Esophagus squamous epithelium (tissue), 5 donors: Measurements from ENCODE around the gene GABRP. TPM values are rescaled to one million over a fixed set of nuclear protein-coding genes. Genes with fewer than 3 reads are reported as not detected.
"Not testable (repeated sequence)": the region's sequence is repeated elsewhere in the genome, so short reads cannot be mapped to it uniquely, and the experiment has no call there.

Source experiments
- DNase-seq: peaks from one replicate; lab custom pipeline; 2025; lab: John Stamatoyannopoulos, UW
- H3K27ac ChIP-seq, 4 donors: fragments of 200-600 bp; sonication (generic); one replicate each; pipeline ENCODE4 v1.5.1; 2016 to 2019; ENCODE audit warnings: mild to moderate bottlenecking in 1 of 4
- H3K27me3 ChIP-seq, 4 donors: fragments of 200-600 bp; sonication (generic); 1 replicate in 3 of 4; 2 replicates in 1 of 4; pipeline versions ENCODE4 v1.5.1 to v1.6.0; 2017 to 2021; ENCODE audit warnings: antibody characterized with exemption in 1 of 4
- H3K36me3 ChIP-seq, 3 donors: fragments of 200-600 bp; sonication (generic); one replicate each; pipeline ENCODE4 v1.5.1; 2016 to 2019
- H3K4me1 ChIP-seq, 3 donors: fragments of 200-600 bp; sonication (generic); one replicate each; pipeline ENCODE4 v1.5.1; 2017 to 2019
- H3K4me3 ChIP-seq, 4 donors: fragments of 200-600 bp; sonication (generic); 1 replicate in 3 of 4; 2 replicates in 1 of 4; pipeline ENCODE4 v1.5.1; 2016 to 2019; ENCODE audit warnings: mild to moderate bottlenecking in 2 of 4, moderate library complexity in 1 of 4
- H3K9me3 ChIP-seq, 3 donors: fragments of 200-600 bp; sonication (generic); one replicate each; pipeline ENCODE4 v1.5.1; 2016 to 2019
- POLR2A ChIP-seq, 4 donors: fragments of 450-650 bp; IDR thresholded peaks; one replicate each; pipeline ENCODE4 v1.6.1; 2017; ENCODE audit warnings: antibody characterized with exemption in 4 of 4, mild to moderate bottlenecking in 4 of 4, moderate library complexity in 3 of 4
- WGBS, 2 donors: methylation state at CpG; one replicate each; pipeline ENCODE4 v1.1.5; 2018; 5-methylcytosine and 5-hydroxymethylcytosine counted together
- intact Hi-C: fragments of 100-400 bp; cut with DNase I; formaldehyde crosslinking; loops from one replicate; pipeline ENCODE4 v1.15.0; 2022
- total RNA-seq, 4 donors: library from RNA; depleted of rRNA; stranded (reverse); fragments of >200 nt; gene quantifications; one replicate each; pipeline ENCODE4 v1.1.0, GENCODE V29; 2016
- TF ChIP-seq, protein P1 (sequence below), 6 experiments: fragments of 450-650 bp in 4 of 6; fragments of 200-600 bp in 2 of 6; sonication (generic) in 2 of 6; IDR thresholded peaks; one replicate each; pipeline ENCODE4 v1.5.1; 2016 to 2019; ENCODE audit warnings: antibody characterized with exemption in 6 of 6, mild to moderate bottlenecking in 4 of 6, moderate library complexity in 4 of 6
- donor health status: DM: yes; HTN: yes; CAD: no.

GABRP gene
- total RNA-seq, 4 donors from 2014 or later = 1.1 to 49.2 (median 29.2) TPM

DNA sequence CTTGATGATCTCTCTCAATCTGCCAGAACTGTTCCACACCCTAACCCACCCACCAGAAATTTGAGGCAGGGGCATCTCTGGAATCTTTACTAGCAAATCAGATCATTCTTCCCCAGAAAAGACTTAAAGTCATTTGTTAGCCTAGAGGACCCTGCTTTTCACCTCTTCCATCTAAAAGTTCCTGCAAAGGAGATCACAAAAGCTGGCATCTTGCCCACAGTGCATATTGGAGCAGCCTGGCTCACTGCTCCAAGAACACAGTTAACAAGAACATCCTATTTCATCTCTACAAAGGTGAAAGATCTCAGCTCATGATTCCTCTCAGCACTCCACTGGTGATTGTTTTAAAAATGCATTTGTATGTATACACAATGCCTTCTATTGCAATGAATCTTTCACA lies 36.3 kb downstream of the GABRP start:
- H3K9me3 ChIP-seq = no peaks in the 10 kb centered on the region
- no peaks in the 10 kb centered on the region for H3K36me3 ChIP-seq
- H3K4me1 ChIP-seq = peaks cover 0 to 12% (median 0%) of the 10 kb centered on the region in 3 donors
- no peak overlapping the region for H3K27ac ChIP-seq
- H3K4me3 ChIP-seq = no peak overlapping the region
- no peak for TF ChIP-seq POLR2A (IDR thresholded peaks at IDR 0.05)
- no peaks in the 10 kb centered on the region for H3K27me3 ChIP-seq
- intact Hi-C loops = no loop called here
- no peak for DNase-seq

DNA sequence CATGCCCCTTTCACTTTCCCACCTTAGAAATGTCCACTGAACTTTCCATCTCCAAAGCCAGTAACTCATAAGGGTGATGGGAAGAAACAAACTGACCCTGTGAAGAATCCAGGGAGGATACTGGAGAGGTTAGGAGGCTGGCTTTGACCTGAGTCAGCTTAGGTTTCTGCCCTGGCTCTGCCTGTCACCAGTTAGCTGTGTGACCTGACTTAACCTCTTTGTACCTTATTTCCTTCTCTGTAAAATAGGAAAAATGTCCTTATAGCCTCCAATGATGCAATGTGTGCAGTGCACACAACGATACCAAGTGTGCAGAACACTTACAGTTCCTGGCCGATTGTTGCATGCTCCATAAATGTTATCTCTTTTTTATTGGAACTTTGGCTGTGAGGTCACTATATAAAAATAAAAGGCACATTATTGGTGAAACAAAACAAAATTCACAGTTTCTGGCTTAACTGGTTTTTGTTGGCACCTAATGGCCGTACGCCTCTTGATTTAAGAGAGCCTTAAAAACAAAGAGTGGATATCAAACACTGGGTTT lies 37.8 kb downstream of the GABRP start:
- H3K27ac ChIP-seq = no peak overlapping the region
- H3K27me3 ChIP-seq = no peaks in the 10 kb centered on the region
- intact Hi-C loops = no loop called here
- H3K9me3 ChIP-seq = no peaks in the 10 kb centered on the region
- TF ChIP-seq, protein P1, sequence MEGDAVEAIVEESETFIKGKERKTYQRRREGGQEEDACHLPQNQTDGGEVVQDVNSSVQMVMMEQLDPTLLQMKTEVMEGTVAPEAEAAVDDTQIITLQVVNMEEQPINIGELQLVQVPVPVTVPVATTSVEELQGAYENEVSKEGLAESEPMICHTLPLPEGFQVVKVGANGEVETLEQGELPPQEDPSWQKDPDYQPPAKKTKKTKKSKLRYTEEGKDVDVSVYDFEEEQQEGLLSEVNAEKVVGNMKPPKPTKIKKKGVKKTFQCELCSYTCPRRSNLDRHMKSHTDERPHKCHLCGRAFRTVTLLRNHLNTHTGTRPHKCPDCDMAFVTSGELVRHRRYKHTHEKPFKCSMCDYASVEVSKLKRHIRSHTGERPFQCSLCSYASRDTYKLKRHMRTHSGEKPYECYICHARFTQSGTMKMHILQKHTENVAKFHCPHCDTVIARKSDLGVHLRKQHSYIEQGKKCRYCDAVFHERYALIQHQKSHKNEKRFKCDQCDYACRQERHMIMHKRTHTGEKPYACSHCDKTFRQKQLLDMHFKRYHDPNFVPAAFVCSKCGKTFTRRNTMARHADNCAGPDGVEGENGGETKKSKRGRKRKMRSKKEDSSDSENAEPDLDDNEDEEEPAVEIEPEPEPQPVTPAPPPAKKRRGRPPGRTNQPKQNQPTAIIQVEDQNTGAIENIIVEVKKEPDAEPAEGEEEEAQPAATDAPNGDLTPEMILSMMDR (IDR thresholded peaks at IDR 0.05) = no peak
- no peak for TF ChIP-seq POLR2A (IDR thresholded peaks at IDR 0.05)
- no peaks in the 10 kb centered on the region for H3K36me3 ChIP-seq
- 59 to 63% methylated on average over 4 of the region's 4 CpGs for WGBS, 2 donors
- H3K4me3 ChIP-seq = no peak overlapping the region
- H3K4me1 ChIP-seq = peaks cover 0 to 12% (median 0%) of the 10 kb centered on the region in 3 donors
- DNase-seq = no peak

DNA sequence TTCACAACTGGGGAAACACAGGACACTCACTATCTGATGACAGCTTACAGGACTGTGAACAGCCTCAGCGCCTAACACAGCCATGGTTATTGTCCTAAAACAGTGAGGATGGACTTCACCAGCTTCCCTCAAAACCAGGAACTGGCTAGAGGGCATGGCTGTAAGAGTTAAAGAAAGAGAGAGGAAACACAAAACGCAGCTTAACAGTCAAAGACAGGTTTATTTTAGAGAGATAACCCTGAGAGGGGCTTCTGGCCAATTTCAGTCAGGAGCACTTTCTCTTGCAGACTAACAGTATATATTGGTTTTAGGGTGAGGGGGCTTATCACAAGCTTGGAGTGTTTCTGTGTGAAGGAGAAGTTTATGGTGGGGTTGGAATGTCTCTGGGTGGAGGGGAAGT lies 42.6 kb downstream of the GABRP start:
- Histone ChIP-seq H3K9me3 (no peaks in the 10 kb centered on the region), H3K27me3 (no peaks in the 10 kb centered on the region), H3K4me1 (peaks cover 0 to 11% (median 0%) of the 10 kb centered on the region in 3 donors), H3K4me3 (no peak overlapping the region), H3K27ac (no peak overlapping the region), H3K36me3 (no peaks in the 10 kb centered on the region)
- no peak for DNase-seq
- TF ChIP-seq, protein P1 (IDR thresholded peaks at IDR 0.05) = no peak
- TF ChIP-seq POLR2A (IDR thresholded peaks at IDR 0.05) = no peak
- WGBS, 2 donors = 60 to 79% methylated on average over 1 to 2 of the region's 2 CpGs
- intact Hi-C loops = no loop called here

DNA sequence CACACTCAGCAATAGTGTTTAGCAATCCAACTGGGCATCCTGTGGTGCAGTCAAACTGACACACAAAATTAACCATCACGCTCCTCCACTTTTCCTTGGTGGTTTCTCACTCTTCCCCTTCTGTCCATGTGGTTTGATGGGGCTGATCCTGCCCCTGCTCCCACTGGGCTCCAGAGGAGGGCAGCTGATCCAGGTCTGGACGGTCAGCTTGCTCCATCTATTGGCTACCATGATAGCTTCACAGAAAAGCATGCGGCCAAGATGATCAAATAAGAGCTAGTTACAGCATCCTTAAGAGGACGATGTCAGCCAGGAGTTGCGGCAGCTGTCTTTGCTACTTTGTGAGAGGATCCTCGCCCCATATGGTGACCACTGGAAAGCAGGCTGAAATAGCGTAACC lies 48.7 kb downstream of the GABRP start:
- Histone ChIP-seq H3K36me3 (no peaks in the 10 kb centered on the region), H3K27me3 (no peaks in the 10 kb centered on the region), H3K27ac (no peak overlapping the region), H3K4me3 (no peak overlapping the region), H3K9me3 (no peaks in the 10 kb centered on the region), H3K4me1 (no peaks in the 10 kb centered on the region)
- WGBS, 2 donors = 78 to 84% methylated on average over 4 to 5 of the region's 7 CpGs
- no peak for DNase-seq
- TF ChIP-seq, protein P1 (IDR thresholded peaks at IDR 0.05) = no peak
- no peak for TF ChIP-seq POLR2A (IDR thresholded peaks at IDR 0.05)
- intact Hi-C loops = no loop called here

DNA sequence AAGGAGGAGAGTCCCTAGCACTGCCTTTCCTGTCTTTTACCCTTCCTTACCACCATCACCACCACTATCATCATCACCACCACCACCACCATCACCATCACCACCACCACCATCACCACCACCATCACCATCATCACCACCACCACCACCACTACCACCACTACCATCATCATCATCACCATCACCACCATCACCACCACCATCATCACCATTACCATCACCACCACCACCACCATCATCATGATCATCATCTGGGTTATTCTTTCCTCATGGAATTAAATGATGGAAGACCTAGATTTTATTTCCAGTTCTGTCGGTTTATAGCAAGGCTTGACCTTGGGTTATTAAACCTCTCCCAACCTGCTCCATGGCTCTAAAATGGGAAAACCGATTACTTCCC lies 50.5 kb downstream of the GABRP start:
- H3K27me3 ChIP-seq, H3K36me3 ChIP-seq: not testable (repeated sequence)
- WGBS, 2 donors = 77 to 81% methylated on average over 2 of the region's 2 CpGs

DNA sequence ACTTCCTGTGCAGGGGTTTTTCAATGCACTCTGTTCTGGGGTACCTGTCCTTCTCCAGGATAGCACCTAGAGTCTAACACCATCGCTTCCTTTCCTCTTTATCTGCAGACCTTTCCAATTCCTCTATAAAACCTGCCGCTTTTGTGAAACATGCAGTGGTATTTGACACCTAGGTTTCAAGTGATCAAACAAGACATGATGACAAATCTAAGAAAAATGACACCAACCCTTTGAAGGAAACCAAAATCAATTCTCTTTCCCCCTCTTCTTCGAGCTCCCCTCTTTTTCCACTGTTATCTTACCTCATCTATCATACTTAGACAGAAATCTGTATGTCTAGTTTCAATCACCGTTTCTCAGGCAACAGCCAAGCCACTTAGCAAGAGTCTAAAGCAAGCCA lies 52.7 kb downstream of the GABRP start:
- intact Hi-C loops = no loop called here
- 51 to 52% methylated on average over 4 of the region's 4 CpGs for WGBS, 2 donors
- no peak overlapping the region for H3K27ac ChIP-seq
- TF ChIP-seq, protein P1 (IDR thresholded peaks at IDR 0.05) = no peak
- TF ChIP-seq POLR2A (IDR thresholded peaks at IDR 0.05) = no peak
- no peaks in the 10 kb centered on the region for H3K4me1 ChIP-seq
- DNase-seq = no peak
- no peaks in the 10 kb centered on the region for H3K27me3 ChIP-seq
- H3K36me3 ChIP-seq = no peaks in the 10 kb centered on the region
- no peaks in the 10 kb centered on the region for H3K9me3 ChIP-seq
- no peak overlapping the region for H3K4me3 ChIP-seq

More for the DNA sequence above, 50.5 kb downstream of the GABRP start:
- H3K27ac ChIP-seq, H3K4me1 ChIP-seq, DNase-seq, H3K4me3 ChIP-seq, intact Hi-C loops, H3K9me3 ChIP-seq: not testable (repeated sequence)
